Smooth muscle cell (in vitro differentiated cells): ENCODE results near the gene ITGB8. TPM values are rescaled to one million over a fixed set of nuclear protein-coding genes. Genes with fewer than 3 reads are reported as not detected.

Experiments used
- DNase-seq: peaks from one replicate; lab custom pipeline; 2025; ENCODE audit not compliant: unreplicated experiment; lab: John Stamatoyannopoulos, UW
- H2AFZ ChIP-seq: fragments of 200-600 bp; sonication (generic); 2 replicates; pipeline ENCODE4 v1.6.0; 2016; ENCODE audit warnings: antibody characterized with exemption, low read depth, mild to moderate bottlenecking
- H3F3A ChIP-seq: fragments of 200-600 bp; sonication (generic); 2 replicates; pipeline ENCODE4 v1.6.0; 2017; ENCODE audit warnings: antibody characterized with exemption, low read depth
- H3K27ac ChIP-seq: fragments of 200-600 bp; sonication (generic); 2 replicates; pipeline ENCODE4 v1.5.1; 2016; ENCODE audit warnings: low read depth, mild to moderate bottlenecking
- H3K27me3 ChIP-seq: fragments of 200-600 bp; sonication (generic); 2 replicates; pipeline ENCODE4 v1.6.1; 2016; ENCODE audit warnings: low read depth, mild to moderate bottlenecking
- H3K36me3 ChIP-seq: fragments of 200-600 bp; sonication (generic); 2 replicates; pipeline ENCODE4 v1.5.1; 2016; ENCODE audit warnings: low read depth
- H3K4me1 ChIP-seq: fragments of 200-600 bp; sonication (generic); 2 replicates; pipeline ENCODE4 v1.5.1; 2016; ENCODE audit warnings: low read depth
- H3K4me2 ChIP-seq: fragments of 200-600 bp; sonication (generic); 2 replicates; pipeline ENCODE4 v1.6.0; 2016; ENCODE audit warnings: mild to moderate bottlenecking
- H3K4me3 ChIP-seq: fragments of 200-600 bp; sonication (generic); 2 replicates; pipeline ENCODE4 v1.5.1; 2016; ENCODE audit warnings: mild to moderate bottlenecking
- H3K79me2 ChIP-seq: fragments of 200-600 bp; sonication (generic); 2 replicates; pipeline ENCODE4 v1.6.0; 2016; ENCODE audit warnings: low read depth, mild to moderate bottlenecking
- H3K9ac ChIP-seq: fragments of 200-600 bp; sonication (generic); 2 replicates; pipeline ENCODE4 v1.6.0; 2016; ENCODE audit warnings: low read depth
- H3K9me3 ChIP-seq: fragments of 200-600 bp; sonication (generic); replicated peaks from 2 replicates; pipeline ENCODE4 v1.5.1; 2016; ENCODE audit warnings: low read depth
- H4K20me1 ChIP-seq: fragments of 200-600 bp; sonication (generic); 2 replicates; pipeline ENCODE4 v1.6.0; 2016; ENCODE audit warnings: low read depth
- CTCF ChIP-seq: fragments of 200-600 bp; sonication (generic); IDR thresholded peaks from 2 replicates; pipeline ENCODE4 v1.5.1; 2017; ENCODE audit warnings: borderline replicate concordance, mild to moderate bottlenecking, antibody characterized with exemption; ENCODE audit not compliant: insufficient read depth, poor library complexity, severe bottlenecking
- WGBS: methylation state at CpG from one replicate; pipeline ENCODE4 v1.1.7; 2016; ENCODE audit warnings: low lambda C conversion rate; 5-methylcytosine and 5-hydroxymethylcytosine counted together
- polyA plus RNA-seq: library from polyadenylated mRNA; unstranded; fragments of >200 nt; fragmentation: Nextera tagmentation; extraction: Ambion mirVana; gene quantifications from 2 replicates; pipeline ENCODE4 v1.2.1, GENCODE V29; 2016
- total RNA-seq: library from RNA; depleted of rRNA; stranded (reverse); fragments of >200 nt; gene quantifications from 2 replicates; pipeline ENCODE4 v1.2.3, GENCODE V29; 2014

The ITGB8 gene
- total and polyA plus RNA-seq, 2 experiments from 2014 or later = 0.38 to 10.2 TPM

- no peaks in the 10 kb centered on the region for H3K9me3 ChIP-seq
- no peaks in the 10 kb centered on the region for H3K79me2 ChIP-seq
- H3K4me1 ChIP-seq = no peaks in the 10 kb centered on the region
- H3F3A ChIP-seq = no peaks in the 10 kb centered on the region
- DNase-seq = no peak
- H3K9ac ChIP-seq = no peak overlapping the region
- H3K4me3 ChIP-seq = no peak overlapping the region
- H3K36me3 ChIP-seq = no peaks in the 10 kb centered on the region
- H2AFZ ChIP-seq = no peak overlapping the region
- no peaks in the 10 kb centered on the region for H3K27me3 ChIP-seq
- H4K20me1 ChIP-seq = no peaks in the 10 kb centered on the region
- TF ChIP-seq CTCF = no peak
- WGBS = 100% methylated on average over 1 of the region's 1 CpG
- H3K27ac ChIP-seq = no peak overlapping the region
- H3K4me2 ChIP-seq = no peak overlapping the region
These were observed 25.0 kb upstream of the ITGB8 start for GRCh38 chr7:20305726-20306125.

GRCh38 chr7:20306180-20306946 is 24.3 kb upstream of the ITGB8 start:
- no peaks in the 10 kb centered on the region for H4K20me1 ChIP-seq
- H3K27me3 ChIP-seq = no peaks in the 10 kb centered on the region
- H3K36me3 ChIP-seq = no peaks in the 10 kb centered on the region
- H3K79me2 ChIP-seq = no peaks in the 10 kb centered on the region
- WGBS = 57% methylated on average over 5 of the region's 5 CpGs
- H3K9ac ChIP-seq = peak overlapping the region; percentile 0
- H3K27ac ChIP-seq = peak overlapping the region; percentile 41
- no peak for DNase-seq
- no peak overlapping the region for H3K4me3 ChIP-seq
- no peak overlapping the region for H2AFZ ChIP-seq
- no peaks in the 10 kb centered on the region for H3K9me3 ChIP-seq
- no peaks in the 10 kb centered on the region for H3F3A ChIP-seq
- no peak overlapping the region for H3K4me2 ChIP-seq
- TF ChIP-seq CTCF = no peak
- no peaks in the 10 kb centered on the region for H3K4me1 ChIP-seq

GRCh38 chr7:20307119-20307518 is 23.6 kb upstream of the ITGB8 start:
- no peaks in the 10 kb centered on the region for H3K79me2 ChIP-seq
- no peaks in the 10 kb centered on the region for H3K9me3 ChIP-seq
- no peaks in the 10 kb centered on the region for H3K4me1 ChIP-seq
- no peak for TF ChIP-seq CTCF
- no peak overlapping the region for H3K4me2 ChIP-seq
- no peaks in the 10 kb centered on the region for H3K27me3 ChIP-seq
- no peak overlapping the region for H3K4me3 ChIP-seq
- no peaks in the 10 kb centered on the region for H3F3A ChIP-seq
- peak overlapping the region; percentile 41 for H3K27ac ChIP-seq
- H4K20me1 ChIP-seq = no peaks in the 10 kb centered on the region
- no peak for DNase-seq
- H3K36me3 ChIP-seq = no peaks in the 10 kb centered on the region
- peak overlapping the region; percentile 0 for H3K9ac ChIP-seq
- no peak overlapping the region for H2AFZ ChIP-seq
- WGBS = 48% methylated on average over 2 of the region's 2 CpGs

- no peaks in the 10 kb centered on the region for H3F3A ChIP-seq
- H3K27me3 ChIP-seq = no peaks in the 10 kb centered on the region
- H3K4me1 ChIP-seq = no peaks in the 10 kb centered on the region
- no peaks in the 10 kb centered on the region for H3K9me3 ChIP-seq
- DNase-seq = no peak
- H3K4me2 ChIP-seq = peak overlapping the region; percentile 7
- peak overlapping the region; percentile 32 for H2AFZ ChIP-seq
- no peak overlapping the region for H3K27ac ChIP-seq
- no peak for TF ChIP-seq CTCF
- no peaks in the 10 kb centered on the region for H3K36me3 ChIP-seq
- no peaks in the 10 kb centered on the region for H4K20me1 ChIP-seq
- 28% methylated on average over 7 of the region's 7 CpGs for WGBS
- no peak overlapping the region for H3K4me3 ChIP-seq
- no peak overlapping the region for H3K9ac ChIP-seq
- H3K79me2 ChIP-seq = no peaks in the 10 kb centered on the region
These were observed 22.8 kb upstream of the ITGB8 start for GRCh38 chr7:20307901-20308300.
